GM12874 (cell line): ENCODE data around the gene STK32C.

Source experiments
- TF ChIP-seq, protein P1 (sequence below): IDR thresholded peaks from 2 replicates; pipeline ENCODE4 v1.5.1; 2011; ENCODE audit warnings: low read depth, mild to moderate bottlenecking, control low read depth, low read length, moderate library complexity; ENCODE audit not compliant: insufficient read depth

Gene STK32C

DNA sequence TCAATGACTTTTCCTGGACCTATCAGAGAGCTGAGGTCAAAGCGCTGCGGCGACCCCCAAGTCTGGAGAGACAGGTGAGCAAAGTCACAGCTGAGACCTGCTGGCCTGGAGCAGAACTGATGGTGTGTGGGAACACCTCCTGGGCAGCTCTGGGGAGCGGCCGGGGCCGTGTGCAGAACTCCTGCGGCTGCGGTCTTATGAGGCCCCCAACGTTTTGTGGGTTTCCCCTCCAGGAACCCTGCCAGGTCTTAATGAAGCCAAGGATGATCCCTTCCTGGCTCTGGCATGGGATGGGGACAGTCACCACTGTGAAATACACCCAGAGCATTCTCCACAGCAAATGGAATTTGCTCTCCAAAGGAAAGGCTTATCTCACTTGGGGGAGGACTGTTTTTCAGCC lies 94.9 kb downstream of the STK32C start:
- TF ChIP-seq, protein P1, sequence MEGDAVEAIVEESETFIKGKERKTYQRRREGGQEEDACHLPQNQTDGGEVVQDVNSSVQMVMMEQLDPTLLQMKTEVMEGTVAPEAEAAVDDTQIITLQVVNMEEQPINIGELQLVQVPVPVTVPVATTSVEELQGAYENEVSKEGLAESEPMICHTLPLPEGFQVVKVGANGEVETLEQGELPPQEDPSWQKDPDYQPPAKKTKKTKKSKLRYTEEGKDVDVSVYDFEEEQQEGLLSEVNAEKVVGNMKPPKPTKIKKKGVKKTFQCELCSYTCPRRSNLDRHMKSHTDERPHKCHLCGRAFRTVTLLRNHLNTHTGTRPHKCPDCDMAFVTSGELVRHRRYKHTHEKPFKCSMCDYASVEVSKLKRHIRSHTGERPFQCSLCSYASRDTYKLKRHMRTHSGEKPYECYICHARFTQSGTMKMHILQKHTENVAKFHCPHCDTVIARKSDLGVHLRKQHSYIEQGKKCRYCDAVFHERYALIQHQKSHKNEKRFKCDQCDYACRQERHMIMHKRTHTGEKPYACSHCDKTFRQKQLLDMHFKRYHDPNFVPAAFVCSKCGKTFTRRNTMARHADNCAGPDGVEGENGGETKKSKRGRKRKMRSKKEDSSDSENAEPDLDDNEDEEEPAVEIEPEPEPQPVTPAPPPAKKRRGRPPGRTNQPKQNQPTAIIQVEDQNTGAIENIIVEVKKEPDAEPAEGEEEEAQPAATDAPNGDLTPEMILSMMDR, result no peak

DNA sequence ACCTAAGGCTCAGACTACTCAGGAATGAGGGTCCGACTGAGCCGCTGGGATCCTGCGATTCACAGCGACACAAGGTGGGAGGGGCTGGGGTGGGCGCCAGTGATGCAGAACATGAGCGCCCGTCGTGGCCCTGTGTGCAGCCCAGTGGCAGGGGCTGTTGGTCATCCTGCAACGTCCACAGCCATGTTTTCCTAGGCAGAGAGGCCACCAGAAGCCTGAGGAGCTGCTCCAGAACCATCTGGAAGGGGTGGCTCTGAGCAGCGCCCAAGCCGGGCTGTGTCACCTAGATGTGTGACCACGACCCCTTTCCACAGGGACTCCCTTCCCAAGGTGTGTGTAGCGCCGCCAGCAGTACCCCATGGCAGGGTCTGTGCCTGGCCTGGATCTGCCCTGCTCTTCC lies 96.5 kb downstream of the STK32C start:
- TF ChIP-seq, protein P1, result no peak

DNA sequence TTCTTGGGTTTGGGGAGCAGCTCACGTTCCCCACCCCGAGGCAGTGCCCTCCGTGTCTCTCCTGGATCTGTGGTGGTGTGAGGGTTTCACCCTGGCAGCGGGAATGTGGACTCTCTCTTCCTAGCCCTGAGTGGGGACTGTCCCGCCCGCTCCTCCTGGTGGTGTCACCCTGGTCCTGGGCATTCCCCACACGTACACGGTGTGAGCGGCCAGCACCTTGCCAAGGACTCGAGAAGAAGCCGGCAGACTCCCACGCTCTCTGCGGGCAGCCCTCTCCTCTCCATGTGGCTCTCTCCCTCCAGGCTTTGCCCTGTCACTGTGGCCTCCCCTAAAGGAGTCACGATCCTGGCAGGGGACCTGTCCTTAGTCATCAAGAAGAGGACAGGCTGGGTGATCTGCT lies 97.0 kb downstream of the STK32C start:
- TF ChIP-seq, protein P1, result no peak

- TF ChIP-seq, protein P1, result no peak
Measured at GRCh38 chr10:132209978-132210530, 97.7 kb downstream of the STK32C start.

DNA sequence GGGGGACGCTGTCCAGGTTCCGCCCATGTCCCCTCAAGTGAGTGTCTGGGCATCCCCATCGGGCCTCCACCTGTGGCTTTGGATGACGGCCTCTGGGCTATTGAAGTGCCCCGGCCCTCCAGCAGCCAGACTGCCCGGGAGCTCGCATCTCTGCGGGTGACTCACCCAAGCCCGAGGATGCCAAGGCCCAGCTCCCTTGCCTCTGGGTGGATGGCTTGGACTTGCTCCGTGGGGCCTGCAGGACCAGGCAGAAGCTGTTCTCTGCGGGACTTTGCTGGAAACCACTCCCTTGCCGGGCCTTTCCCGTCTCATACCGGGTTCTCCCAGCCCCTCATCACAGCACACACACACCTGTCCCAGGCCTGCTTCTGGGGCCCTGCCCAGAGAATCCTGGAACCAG lies 98.6 kb downstream of the STK32C start:
- TF ChIP-seq, protein P1, result no peak

GRCh38 chr10:132208462-132209050 lies 99.2 kb downstream of the STK32C start:
- TF ChIP-seq, protein P1, result no peak

- TF ChIP-seq, protein P1, result no peak
Measured at GRCh38 chr10:132207536-132208461, 100.0 kb downstream of the STK32C start.
